ENCODE measurements around the gene TNXB. TPM values are rescaled to one million over a fixed set of nuclear protein-coding genes. Genes with fewer than 3 reads are reported as not detected.

Gene TNXB
- total and polyA plus RNA-seq, 4 donors = 21.3 to 117 (median 78.3) TPM

DNA sequence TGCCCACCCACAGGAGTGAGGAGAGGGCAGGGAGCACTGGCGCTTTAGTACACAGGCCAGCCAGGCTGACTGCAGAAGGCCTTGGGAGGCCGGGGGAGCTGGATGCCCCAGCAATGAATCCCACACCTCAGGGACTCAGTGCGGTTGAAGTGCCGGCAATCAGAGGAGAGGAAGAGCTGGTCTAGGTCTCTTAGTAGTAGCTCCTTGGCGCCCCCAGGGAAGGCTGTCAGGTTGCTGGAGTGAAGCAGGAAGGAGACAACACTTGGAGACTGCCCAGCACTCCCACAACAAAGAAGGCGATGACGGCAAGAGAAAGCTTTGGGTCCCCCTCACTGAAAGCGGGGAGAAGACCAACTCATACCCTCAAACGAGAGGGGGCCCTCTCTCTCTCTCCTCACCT, 8.3 kb upstream of the TNXB start:
- ATAC-seq (ENCODE audit: insufficient read depth, low FRiP score) (no peak), DNase-seq (no peak)
- Histone ChIP-seq H3K27me3 (ENCODE audit: control insufficient read depth in 3 of 3, insufficient read depth in 3 of 3, low read length in 2 of 3) (no peaks in the 10 kb centered on the region), H3K36me3 (ENCODE audit: control insufficient read depth in 4 of 4, insufficient read depth in 4 of 4, low read length in 4 of 4) (peaks cover 0 to 42% (median 36%) of the 10 kb centered on the region in 4 donors), H3K4me1 (ENCODE audit: control insufficient read depth in 5 of 5, insufficient read depth in 5 of 5, low read length in 5 of 5) (peaks cover 9 to 23% (median 12%) of the 10 kb centered on the region in 5 donors), H3K9ac (ENCODE audit: insufficient read depth in 1 of 2, low read length in 2 of 2) (no peak overlapping the region), H3K9me3 (ENCODE audit: control insufficient read depth in 4 of 4, insufficient read depth in 3 of 4, low read length in 3 of 4) (no peaks in the 10 kb centered on the region), H3K4me3 (no peak overlapping the region), H3K27ac (ENCODE audit: low read depth in 1 of 2, low read length in 1 of 2) (peak overlapping the region in 1 of 2 donors; percentile 46)
- 82 to 89% methylated on average over 9 of the region's 9 CpGs for WGBS, 2 donors
- TF ChIP-seq, protein P1, sequence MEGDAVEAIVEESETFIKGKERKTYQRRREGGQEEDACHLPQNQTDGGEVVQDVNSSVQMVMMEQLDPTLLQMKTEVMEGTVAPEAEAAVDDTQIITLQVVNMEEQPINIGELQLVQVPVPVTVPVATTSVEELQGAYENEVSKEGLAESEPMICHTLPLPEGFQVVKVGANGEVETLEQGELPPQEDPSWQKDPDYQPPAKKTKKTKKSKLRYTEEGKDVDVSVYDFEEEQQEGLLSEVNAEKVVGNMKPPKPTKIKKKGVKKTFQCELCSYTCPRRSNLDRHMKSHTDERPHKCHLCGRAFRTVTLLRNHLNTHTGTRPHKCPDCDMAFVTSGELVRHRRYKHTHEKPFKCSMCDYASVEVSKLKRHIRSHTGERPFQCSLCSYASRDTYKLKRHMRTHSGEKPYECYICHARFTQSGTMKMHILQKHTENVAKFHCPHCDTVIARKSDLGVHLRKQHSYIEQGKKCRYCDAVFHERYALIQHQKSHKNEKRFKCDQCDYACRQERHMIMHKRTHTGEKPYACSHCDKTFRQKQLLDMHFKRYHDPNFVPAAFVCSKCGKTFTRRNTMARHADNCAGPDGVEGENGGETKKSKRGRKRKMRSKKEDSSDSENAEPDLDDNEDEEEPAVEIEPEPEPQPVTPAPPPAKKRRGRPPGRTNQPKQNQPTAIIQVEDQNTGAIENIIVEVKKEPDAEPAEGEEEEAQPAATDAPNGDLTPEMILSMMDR (IDR thresholded peaks at IDR 0.05; ENCODE audit: control extremely low read depth, extremely low read depth) = no peak

DNA sequence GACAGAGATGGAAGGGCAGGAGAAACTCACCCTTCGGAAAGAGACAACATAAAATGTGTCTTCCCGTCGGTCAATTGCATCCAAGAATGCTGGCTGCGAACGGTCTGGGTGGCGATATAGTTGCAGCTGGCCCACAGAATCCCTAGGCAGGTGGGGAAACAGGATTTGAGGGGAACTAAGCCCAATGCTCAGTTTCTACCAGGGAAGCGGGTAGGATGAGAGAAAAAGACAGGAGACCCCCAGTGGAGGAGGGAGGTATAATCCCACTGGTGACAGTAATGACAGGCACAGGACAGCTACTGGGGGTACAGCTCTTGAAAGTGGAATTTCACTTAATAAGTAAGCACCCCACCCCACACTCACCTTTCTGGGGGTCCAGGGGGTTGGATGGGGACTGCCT, 7.5 kb upstream of the TNXB start:
- TF ChIP-seq, protein P1 (IDR thresholded peaks at IDR 0.05; ENCODE audit: control extremely low read depth, extremely low read depth) = peak; percentile 3
- H3K36me3 ChIP-seq (ENCODE audit: control insufficient read depth in 4 of 4, insufficient read depth in 4 of 4, low read length in 4 of 4) = peaks cover 0 to 38% (median 30%) of the 10 kb centered on the region in 4 donors
- 93 to 94% methylated on average over 7 of the region's 7 CpGs for WGBS, 2 donors
- ATAC-seq (ENCODE audit: insufficient read depth, low FRiP score) (no peak), DNase-seq (peak in 1 of 3 donors; percentile 44)
- peak overlapping the region in 1 of 2 donors; percentile 23 for H3K27ac ChIP-seq (ENCODE audit: low read depth in 1 of 2, low read length in 1 of 2)
- H3K4me3 ChIP-seq = no peak overlapping the region
- no peak overlapping the region for H3K9ac ChIP-seq (ENCODE audit: insufficient read depth in 1 of 2, low read length in 2 of 2)
- no peaks in the 10 kb centered on the region for H3K27me3 ChIP-seq (ENCODE audit: control insufficient read depth in 3 of 3, insufficient read depth in 3 of 3, low read length in 2 of 3)
- H3K9me3 ChIP-seq (ENCODE audit: control insufficient read depth in 4 of 4, insufficient read depth in 3 of 4, low read length in 3 of 4) = no peaks in the 10 kb centered on the region
- H3K4me1 ChIP-seq (ENCODE audit: control insufficient read depth in 5 of 5, insufficient read depth in 5 of 5, low read length in 5 of 5) = peaks cover 9 to 31% (median 19%) of the 10 kb centered on the region in 5 donors

DNA sequence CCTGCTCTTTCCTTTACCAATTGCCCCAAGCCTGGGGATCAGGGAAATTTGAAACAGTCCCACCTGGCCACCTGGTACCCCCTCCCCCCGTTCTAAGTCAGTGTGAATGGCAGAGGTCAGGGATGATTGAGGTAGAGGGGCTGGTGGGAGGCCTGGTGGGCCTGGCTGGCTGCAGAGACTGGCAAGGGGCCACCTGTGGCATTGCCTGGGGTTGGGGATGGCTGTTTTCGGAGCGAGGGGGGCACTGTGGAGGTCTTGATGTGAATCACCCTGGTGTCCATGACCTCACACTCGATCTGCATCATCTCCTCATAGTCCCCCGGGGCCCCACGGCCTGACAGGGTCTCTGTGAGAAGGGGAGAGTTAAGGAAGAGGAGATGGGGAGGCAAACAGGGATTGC, 6.5 kb upstream of the TNXB start:
- TF ChIP-seq, protein P1 (IDR thresholded peaks at IDR 0.05; ENCODE audit: control extremely low read depth, extremely low read depth) = no peak
- H3K36me3 ChIP-seq (ENCODE audit: control insufficient read depth in 4 of 4, insufficient read depth in 4 of 4, low read length in 4 of 4) = peaks cover 0 to 30% (median 23%) of the 10 kb centered on the region in 4 donors
- no peak for DNase-seq
- ATAC-seq (ENCODE audit: insufficient read depth, low FRiP score) = no peak
- no peaks in the 10 kb centered on the region for H3K9me3 ChIP-seq (ENCODE audit: control insufficient read depth in 4 of 4, insufficient read depth in 3 of 4, low read length in 3 of 4)
- H3K4me1 ChIP-seq (ENCODE audit: control insufficient read depth in 5 of 5, insufficient read depth in 5 of 5, low read length in 5 of 5) = peaks cover 9 to 42% (median 28%) of the 10 kb centered on the region in 5 donors
- no peak overlapping the region for H3K9ac ChIP-seq (ENCODE audit: insufficient read depth in 1 of 2, low read length in 2 of 2)
- no peak overlapping the region for H3K4me3 ChIP-seq
- 92 to 94% methylated on average over 6 of the region's 6 CpGs for WGBS, 2 donors
- no peaks in the 10 kb centered on the region for H3K27me3 ChIP-seq (ENCODE audit: control insufficient read depth in 3 of 3, insufficient read depth in 3 of 3, low read length in 2 of 3)
- H3K27ac ChIP-seq (ENCODE audit: low read depth in 1 of 2, low read length in 1 of 2) = peak overlapping the region in 1 of 2 donors; percentile 59

DNA sequence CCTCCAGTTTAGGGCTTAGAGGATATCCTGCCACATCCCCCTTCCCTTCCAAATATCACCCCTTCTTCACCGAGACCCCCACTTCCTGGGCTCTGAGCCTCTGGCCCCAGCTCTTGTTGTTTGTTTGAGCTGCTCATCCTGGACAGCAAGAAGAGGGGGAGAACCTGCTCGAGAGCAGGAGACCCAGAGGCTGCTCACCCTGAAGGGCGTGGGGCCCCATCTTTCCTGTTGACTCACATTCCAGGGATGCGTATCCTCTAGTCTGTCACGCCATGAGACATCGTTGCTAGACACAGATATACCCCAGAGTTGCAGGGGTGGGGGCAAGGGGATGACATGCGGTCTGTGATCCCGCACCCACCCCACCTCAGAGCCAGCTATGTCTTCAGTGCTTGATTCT, 5.7 kb upstream of the TNXB start:
- TF ChIP-seq, protein P1 (IDR thresholded peaks at IDR 0.05; ENCODE audit: control extremely low read depth, extremely low read depth) = no peak

More for the DNA sequence above, 5.7 kb upstream of the TNXB start:
- ATAC-seq (ENCODE audit: insufficient read depth, low FRiP score) (no peak), DNase-seq (no peak)
- 70 to 74% methylated on average over 8 of the region's 8 CpGs for WGBS, 2 donors
- H3K27me3 ChIP-seq (ENCODE audit: control insufficient read depth in 3 of 3, insufficient read depth in 3 of 3, low read length in 2 of 3) = peaks cover 0 to under 1% (median 0%) of the 10 kb centered on the region in 3 donors
- no peaks in the 10 kb centered on the region for H3K9me3 ChIP-seq (ENCODE audit: control insufficient read depth in 4 of 4, insufficient read depth in 3 of 4, low read length in 3 of 4)
- no peak overlapping the region for H3K9ac ChIP-seq (ENCODE audit: insufficient read depth in 1 of 2, low read length in 2 of 2)
- no peak overlapping the region for H3K4me3 ChIP-seq
- peak overlapping the region in 1 of 2 donors; percentile 59 for H3K27ac ChIP-seq (ENCODE audit: low read depth in 1 of 2, low read length in 1 of 2)
- peaks cover 9 to 44% (median 28%) of the 10 kb centered on the region in 5 donors for H3K4me1 ChIP-seq (ENCODE audit: control insufficient read depth in 5 of 5, insufficient read depth in 5 of 5, low read length in 5 of 5)
- peaks cover 0 to 26% (median 21%) of the 10 kb centered on the region in 4 donors for H3K36me3 ChIP-seq (ENCODE audit: control insufficient read depth in 4 of 4, insufficient read depth in 4 of 4, low read length in 4 of 4)

Data from lung (tissue), 12 donors.